ENCODE measurements around the gene MRFAP1.

DNA sequence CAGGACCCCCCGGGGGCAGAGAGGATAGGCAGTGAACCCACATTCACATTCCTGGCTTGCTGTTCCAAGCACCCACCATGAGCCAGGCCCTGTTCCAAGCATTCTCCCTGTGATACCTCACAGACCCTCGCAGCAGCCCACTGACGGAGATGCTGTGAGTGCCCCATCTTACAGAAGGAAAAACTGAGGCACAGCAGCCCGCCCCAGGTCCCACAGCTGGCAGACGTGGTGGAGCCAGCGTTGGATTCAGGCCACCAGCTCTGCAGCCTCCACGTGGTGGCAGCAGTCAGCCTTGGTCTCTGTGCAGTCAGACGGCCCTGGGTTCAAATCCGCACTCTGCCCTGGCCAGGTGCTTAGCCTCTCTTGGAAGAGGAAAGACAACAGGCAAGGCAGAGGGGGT lies 48.7 kb upstream of the MRFAP1 start:
- TF ChIP-seq, protein P1, sequence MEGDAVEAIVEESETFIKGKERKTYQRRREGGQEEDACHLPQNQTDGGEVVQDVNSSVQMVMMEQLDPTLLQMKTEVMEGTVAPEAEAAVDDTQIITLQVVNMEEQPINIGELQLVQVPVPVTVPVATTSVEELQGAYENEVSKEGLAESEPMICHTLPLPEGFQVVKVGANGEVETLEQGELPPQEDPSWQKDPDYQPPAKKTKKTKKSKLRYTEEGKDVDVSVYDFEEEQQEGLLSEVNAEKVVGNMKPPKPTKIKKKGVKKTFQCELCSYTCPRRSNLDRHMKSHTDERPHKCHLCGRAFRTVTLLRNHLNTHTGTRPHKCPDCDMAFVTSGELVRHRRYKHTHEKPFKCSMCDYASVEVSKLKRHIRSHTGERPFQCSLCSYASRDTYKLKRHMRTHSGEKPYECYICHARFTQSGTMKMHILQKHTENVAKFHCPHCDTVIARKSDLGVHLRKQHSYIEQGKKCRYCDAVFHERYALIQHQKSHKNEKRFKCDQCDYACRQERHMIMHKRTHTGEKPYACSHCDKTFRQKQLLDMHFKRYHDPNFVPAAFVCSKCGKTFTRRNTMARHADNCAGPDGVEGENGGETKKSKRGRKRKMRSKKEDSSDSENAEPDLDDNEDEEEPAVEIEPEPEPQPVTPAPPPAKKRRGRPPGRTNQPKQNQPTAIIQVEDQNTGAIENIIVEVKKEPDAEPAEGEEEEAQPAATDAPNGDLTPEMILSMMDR (IDR thresholded peaks at IDR 0.05; ENCODE audit: low read length) = no peak
- TF ChIP-seq EZH2 (optimal IDR thresholded peaks at IDR 0.05; ENCODE audit: low read depth, low read length) = no peak
